NCI-H345 (cell line): ENCODE data around the gene UBE2O.

Experiments used
- DNase-seq: peaks from one replicate; lab custom pipeline; 2025; lab: John Stamatoyannopoulos, UW

The UBE2O gene

DNA sequence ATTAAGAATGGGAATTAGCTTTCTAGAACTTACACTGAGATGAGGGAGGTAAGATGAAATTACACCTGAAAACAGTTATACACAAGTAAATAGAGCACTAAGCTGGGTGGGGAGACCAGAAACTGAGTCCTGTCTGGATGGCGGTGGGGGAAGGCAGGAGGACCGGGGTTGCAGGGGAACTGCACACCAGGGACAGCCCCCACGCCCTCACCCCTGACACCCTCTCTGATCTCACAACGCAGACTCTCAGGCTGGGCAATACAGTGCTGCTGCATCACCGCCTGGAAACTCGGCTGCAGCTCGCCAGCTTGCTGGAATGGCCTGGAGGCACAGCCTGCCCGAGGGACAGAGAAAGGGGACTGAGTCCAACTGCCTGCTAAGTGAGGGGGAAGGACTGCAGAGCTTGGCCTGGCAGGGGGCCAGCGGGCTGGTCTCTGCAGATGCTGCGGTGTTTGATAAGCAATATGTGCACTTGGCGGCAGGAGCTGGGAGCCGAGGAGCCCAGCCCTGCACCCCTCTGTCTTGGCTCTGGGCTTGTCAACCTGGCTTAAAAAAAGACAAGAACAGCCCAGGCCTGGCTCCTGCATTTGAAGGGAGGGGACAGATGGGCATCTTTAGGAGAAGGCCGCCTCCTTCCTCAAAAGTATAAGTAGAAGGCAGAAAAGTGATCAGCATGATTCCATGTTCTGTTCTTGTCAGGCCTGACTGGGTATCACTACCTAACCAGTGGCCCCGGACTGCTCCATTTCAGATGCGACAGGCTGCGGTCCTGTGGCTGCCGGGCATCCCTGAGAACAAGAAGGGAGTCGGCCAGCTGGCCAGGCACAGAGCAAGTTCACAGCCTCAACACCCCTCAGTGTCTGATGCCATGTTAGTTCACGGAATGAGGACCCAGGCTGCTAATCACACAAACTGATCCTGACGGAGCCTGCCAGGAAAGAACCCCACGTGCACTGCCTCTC lies 38.3 kb downstream of the UBE2O start:
- DNase-seq = peak; percentile 81

DNA sequence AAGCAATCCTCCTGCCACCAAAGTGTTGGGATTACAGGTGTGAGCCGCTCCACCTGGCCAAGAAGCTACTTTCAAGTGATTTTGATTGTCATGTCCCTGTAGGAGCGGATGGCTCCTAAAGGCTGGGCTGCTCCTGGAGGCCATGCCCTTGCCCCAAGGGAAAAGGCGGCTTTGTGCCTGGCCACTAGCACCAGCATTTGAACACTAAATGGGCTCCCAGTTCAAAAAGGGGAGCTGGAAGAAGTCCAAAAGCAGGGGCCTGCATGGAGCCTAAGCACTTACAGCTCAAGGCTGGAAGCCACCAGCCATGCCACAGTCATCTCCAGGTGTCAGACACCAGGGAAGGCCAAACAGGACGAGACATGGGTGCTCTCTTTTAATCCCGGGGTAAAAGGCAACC lies 41.7 kb downstream of the UBE2O start:
- no peak for DNase-seq

DNA sequence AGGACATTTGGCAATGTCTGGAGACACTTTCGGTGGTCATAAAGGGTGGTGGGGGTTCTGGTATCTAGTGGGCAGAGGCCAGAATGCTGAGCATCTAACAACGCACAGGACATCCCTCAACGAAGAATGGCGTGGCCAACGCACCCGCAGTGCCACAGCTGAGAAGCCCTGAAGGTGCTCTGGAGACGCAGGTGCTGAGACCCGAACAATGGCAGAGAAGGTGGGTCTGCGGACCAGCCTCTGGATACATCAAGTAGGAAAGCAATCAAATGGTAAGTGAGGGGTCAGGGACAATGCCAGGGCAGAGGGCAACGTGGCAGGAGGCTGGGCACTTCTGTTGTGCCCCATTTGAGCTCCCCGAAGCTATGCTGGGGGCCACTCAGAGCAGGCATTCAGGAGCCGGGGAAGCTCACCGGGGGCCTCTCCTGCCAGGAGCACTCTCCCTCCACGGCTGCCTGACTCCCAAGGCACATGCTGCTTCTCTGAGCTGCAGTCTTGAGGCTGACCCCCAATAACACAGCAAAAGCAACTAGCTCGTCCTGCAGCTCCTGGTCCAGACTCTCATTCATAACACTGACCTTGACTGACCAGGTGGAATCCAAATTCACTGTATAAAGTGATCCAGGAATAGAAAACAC lies 42.5 kb downstream of the UBE2O start:
- DNase-seq = no peak

DNA sequence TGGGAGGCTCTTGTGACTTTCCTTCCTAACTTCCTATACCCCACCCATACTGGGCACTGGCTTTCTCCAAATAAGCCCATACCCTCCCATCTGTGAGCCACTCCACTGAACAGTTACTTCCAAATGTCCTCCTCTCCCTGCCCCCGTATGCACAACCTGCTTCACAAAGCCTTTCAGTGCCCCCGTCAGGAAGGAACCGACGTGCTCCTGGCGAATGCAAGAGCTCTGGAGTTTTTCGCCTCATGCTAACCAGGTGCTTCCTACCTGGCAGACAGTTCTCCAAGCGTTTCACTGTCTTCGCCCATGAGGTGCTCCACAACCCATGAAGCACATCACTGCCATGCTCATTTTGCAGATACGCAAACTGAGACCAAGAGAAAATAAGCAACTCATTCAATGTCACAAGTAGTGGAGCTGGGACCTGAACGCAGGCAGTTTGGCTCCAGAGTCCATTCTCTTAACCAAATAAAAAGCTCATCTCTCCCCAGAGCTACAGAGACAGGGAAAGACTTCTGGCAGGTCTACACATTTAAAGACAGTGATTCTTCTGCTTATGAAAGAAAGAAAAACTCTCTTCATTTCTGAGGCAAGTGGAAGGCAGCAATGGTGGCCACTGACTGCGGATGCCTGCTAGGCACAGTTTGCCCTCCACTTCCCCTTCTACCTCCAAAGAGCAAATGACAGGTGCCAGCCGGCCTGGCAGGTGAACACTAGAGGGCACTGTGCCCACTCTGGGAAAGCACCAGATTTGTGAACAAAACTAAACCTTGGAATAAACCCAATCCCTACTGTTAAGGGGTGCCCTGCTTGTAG lies 44.7 kb downstream of the UBE2O start:
- DNase-seq = peak; percentile 84

DNA sequence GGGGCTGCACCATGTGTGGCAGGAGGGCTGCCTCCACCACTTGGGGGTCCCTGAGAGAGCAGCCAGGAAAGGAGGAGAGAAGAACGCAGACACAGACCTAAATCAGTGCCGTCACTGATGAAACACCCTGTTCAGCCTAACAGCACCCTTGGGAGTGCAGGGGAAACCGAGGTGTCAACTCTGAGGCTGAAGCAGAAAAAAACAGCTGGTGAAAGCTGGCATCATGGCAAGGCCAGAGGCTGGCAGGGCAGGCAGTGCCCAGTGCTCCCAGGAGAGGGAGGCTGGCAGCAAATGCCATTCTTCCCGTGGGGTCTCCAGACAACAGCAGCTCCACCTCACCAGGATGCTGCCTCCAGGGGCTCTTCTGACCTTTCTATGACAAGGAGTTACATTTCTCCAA lies 45.4 kb downstream of the UBE2O start:
- DNase-seq = no peak

DNA sequence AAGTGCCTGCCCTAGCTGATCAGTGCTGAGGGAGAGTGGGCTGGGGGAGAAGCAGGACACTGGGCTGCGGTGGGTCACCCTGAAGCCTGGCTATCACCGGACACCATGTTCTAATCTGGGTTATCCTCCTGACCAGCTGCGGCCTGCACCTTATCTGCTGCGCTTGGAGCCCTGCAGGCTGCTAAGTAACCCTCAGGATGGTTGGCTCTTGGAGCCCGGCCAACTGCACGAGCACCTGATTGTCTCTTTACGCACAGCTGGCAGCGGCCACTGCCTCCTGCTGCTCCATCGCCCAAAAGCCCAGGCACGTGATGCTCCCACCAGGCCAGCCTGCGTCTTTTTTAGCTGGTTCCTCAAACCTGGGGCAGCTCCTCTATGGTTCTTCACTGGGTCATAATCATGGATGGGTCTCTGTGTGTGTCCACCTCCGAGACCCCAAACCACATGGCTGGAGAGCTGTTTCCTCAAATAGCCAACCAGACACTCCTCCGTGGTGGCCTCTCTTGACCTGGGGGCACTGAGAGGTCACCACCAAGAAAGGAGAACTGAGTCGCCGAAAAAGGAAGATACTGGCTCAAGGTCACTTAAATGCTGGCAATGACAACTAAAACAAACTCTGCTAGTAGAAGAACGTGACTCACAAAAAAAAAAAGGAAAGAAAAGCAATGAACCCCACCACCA lies 46.8 kb downstream of the UBE2O start:
- DNase-seq = peak; percentile 98

DNA sequence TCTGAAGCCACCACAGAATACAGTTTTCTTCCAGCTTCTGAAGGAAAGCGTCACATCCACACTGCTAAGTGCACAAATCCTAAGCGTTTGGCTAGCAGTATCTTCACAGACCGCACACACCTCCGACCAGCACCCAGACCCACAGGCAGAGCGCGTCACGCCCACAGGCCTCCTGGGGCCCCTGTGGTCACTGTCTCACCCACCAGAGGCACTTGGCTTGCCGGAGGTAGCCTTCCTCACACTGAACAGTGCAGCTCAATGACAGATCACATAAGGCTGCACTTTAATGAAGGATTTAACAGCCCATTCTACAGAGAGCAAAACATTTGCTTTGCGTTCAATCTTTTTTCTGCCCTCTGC lies 47.4 kb downstream of the UBE2O start:
- DNase-seq = no peak

DNA sequence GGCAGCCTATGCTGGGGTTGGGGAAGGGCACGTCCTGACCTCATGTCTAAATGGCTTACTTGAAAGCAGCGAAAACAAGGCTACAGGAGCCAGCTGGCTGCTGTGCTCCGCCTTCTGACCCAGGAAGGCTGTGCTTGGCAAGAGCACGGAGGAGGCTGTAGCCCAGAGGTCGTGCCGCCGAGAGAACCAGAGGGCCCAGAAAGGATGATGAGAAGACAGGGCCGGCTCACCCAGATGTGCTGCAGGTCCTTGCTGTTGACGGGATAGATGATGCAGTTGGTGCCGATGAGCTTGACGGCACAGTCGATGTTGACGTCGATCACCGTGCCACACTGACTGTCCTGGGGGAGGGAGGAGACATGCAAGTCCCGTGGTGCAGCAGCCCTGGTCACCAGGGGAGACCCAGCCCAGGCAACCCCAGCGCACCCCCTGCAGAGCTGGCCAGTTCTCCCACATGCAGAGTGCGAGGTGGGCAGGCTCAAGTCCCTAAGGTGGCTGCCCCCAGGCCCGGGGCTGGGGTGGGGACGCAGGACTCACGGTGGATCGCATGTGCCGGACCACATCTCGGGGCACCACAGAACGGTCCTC lies 47.9 kb downstream of the UBE2O start:
- DNase-seq = no peak

DNA sequence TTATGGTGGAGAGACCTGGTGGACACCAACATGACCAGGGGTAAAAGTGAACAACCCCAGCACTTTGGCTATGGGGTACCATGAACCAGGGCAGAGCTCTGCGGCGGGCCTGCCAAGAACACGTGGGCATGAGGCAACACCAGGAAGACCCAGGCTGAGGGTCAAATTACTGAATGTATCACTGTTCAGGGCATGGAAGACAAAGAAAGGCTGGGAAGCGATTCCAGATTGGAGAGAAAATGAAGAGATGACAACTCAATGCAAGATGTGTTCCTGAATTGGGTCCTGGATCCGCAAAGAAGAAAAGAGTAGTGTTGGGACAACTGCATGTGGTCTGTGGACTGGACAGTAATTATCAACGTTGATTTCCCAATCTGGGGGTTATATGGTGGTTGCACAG lies 48.7 kb downstream of the UBE2O start:
- no peak for DNase-seq

DNA sequence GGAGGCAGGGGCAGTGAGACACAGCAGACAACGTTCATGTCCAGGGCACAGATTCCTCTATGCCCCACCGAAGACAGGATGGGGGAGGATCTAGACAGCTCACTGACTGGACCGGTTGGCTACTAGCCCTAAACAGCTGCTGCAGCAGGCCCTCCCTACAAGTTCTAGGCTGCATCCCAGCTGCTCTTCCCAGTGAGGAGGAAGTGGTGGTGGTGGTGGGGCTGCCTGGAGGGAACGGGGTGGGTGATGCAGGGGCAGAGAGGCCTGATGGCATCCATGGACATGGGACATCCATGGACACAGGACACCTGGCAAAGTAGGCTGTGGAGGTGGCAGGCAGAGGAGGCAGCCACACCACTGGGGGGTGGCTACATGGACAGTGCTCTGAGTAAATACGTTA lies 50.2 kb downstream of the UBE2O start:
- no peak for DNase-seq

DNA sequence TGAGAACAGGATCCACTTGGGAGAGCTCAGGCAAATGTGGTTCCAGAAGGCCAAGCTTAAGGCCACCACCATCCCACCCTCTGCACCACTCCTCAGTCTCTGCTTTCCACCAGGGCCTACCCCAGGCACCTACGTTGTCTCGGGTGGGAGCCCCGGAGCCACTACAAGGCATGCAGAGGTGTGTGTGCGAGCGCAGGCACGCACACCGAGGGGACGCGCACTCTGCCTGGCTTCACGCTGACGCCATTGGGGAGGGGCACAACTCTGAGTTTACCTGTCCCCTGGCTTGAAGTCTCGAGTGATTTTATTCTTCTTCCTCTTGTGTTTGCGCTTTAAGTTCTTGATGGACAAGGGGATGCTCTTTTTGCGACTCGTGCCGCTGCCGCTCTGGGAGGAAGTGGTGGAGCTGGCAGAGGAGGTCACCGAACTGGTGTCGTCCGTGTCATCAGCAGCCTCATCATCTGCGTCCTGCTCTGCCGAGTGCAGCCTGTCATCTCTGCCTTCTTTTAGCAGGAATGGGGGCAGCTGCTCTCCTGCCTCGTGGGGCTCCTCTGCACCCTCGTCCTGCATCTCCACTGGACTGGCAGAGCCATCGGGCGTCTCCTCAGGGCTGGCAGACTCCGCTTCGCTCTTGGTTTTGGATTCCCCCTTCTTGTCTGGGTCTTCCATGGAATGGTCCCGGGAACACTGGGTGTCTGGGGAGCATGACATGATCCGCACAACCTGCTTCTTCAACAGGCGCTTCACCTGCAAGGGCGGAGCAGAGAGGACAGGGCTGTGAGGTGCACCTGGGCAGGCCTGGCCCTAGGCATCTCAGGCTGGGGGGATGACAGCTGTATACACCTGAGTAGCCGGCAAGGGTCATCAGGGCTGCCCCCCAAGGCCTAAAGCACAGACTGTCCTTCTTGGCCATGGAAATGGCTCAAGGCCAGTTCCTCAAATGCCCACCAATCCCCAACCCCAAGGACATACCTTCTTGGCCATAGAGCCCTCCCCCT lies 53.5 kb downstream of the UBE2O start:
- no peak for DNase-seq

DNA sequence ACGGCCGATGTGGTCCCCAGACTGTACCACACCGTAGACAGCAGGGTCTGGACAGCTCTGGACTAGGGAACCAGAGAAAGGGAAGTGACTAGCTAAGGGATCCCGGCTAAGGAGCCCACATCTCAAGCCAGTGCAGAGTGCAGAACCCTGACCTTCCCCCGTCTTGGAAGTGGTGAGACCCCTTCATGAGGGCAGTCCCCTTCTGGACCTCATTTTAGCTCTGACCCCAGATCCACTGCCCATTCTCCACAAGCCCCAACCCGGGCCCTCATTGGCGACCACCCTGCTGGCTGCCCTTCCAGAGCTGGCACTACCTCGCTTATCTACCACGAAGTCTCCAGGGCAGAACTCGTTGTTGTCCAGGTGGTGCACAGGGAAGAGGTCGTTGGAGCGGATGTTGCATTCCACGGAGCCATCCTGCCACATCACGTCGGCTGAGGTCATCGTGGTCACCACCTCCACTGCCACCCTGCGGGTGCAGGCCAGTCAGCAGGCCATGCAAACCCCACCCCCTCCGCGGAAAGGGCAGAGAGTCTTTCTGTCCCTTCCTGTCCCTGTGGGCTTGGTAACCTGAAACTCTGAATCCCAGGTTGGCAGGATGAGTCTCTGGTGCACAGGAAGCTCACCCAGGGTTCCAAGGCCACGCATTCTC lies 54.3 kb downstream of the UBE2O start:
- DNase-seq = no peak

DNA sequence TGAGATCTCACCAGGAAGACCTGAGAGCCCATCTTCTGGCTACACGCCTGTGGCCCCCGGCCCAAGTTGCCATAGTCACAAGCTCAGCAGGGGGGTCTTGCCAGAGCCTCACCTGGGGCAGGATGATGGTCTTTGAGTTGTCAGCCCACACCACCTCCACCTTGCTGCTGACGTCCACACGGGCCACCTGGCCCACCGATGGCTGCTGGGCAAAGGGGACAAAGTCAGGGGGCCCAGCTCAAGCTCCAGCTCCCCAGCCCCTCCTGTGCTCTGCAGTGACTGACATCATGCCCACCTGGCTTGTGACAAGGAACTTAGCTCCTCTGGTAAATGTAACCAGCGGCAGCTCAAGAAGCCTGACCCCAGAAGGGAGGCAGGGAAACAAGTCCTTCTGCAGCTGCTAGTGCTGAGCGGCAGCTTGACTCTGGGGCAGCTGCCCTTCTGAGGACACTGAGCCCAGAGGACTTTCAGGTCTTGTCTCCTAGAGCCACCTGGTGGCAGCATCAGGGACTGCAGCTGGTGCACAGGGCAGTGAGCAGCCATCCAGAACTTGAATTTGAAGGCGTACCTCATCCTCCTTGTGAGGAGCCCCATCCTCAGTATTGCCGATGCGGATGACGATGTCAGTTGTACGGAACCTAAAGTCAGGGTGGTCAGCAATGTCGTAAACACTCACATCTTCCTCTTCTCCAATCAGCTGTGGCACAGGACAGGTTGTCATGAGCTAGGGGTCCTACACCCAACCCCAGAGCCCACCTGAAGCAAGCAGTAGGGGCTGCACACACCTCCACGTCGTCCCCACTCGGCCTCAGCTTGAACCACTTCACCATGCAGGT lies 55.0 kb downstream of the UBE2O start:
- peak; percentile 85 for DNase-seq

DNA sequence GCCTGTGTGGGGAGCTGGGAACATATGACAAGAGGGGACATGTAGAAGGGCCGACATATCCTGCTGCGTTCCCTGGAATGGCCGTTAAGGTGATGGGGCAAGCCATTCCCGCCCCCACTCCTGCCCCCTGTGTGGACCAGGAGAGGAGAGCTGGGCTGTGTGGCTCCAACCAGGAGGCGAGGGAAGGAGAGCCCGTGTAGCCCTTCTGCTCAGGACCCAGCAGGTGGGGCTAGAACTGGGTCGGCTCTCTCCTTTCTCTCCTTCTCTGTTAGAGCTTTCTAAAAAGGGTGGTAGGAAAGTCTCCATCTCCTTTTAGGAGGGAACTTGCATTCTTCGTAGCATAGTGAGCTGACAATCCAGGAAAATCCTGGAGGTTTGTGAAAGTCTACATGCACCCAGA lies 55.8 kb downstream of the UBE2O start:
- DNase-seq = no peak

DNA sequence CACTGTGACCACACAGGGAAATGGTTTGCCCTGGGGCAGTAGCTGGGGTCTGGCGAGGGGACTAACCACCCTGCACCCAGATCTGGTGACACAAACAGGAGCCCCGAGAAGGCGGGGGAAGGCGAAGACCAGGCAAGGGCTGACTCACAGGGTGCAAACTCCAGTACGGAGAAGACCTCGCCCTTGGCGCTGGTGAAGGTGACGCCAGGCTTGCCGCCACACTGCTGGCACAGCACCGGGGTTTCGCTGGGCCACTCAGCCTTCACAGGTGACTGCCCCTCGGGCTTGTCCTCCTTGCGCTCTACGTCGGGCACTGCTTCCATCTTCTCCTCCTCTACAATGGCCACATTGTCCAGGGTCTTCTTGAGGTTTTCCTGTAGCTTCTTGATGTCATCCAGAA lies 57.0 kb downstream of the UBE2O start:
- no peak for DNase-seq

DNA sequence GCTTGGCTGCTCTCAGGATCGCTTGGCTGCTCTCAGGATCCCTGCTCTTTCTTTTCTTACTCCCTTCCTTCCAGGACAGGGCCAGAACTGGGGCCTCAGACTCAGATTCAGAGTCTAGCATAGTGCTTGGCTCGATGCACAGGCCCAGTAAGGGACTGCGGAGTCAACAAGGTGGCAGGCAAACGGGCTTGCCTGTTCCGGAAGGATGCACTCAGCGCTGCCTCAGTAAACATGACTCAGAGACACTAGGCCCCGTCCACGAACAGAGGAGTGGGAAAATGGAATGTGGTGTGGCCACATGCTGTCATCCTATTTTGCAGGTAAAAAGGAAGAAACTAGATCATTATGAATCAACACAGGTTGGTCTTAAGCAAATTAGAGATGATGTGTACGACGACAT lies 58.8 kb downstream of the UBE2O start:
- DNase-seq = peak; percentile 13

DNA sequence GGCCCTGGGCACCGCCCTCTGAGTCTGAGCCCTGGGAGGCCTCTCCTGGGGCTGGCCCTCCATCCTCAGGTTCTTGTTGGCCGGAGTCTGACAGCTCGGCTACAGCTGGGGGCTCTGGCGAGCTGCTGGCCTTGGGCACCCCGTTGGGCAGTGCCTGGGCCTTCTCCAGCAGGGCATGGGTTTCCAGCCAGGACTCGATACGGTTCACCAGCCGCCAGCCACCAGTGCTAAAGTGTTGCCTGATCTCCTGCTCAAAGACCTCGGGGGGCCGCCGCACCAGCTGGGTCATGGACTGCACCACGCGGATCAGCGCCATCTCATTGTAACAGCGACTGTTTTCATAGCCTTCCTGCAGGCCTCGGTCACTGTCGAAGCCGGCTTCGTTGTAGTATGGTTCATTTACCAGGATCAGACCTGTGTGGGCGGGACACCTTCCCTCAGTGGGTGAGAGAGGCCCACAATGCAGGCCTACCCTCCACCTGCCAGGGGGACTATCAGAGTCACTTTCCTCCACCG lies 61.7 kb downstream of the UBE2O start:
- no peak for DNase-seq

DNA sequence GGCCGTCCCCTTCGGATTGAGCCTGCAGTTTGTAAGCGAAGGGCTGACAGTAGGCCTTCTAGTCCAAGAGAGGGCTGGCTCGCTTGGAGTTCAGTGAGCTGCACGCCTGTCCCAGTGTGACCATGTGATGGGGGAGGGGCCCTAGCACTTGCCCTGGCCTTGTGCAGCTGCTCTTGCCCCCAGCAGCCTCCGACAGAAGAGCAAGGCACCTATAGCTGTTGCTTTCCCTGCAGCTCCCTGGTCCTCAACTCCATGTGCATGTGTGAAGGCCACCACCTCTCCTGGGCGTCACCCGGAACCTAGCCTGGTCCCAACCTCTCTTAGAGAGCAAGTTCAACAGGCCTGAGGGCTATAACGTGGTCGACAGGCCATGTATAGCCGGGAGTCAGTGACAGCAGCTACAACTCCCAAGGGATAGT lies 62.9 kb downstream of the UBE2O start:
- no peak for DNase-seq
